Naive thymus-derived CD4-positive, alpha-beta T cell (primary cell): ENCODE data around the gene COMT. TPM values are rescaled to one million over a fixed set of nuclear protein-coding genes. Genes with fewer than 3 reads are reported as not detected.

ENCODE experiments used
- ATAC-seq: fragments of 150-1000 bp; cut with Tn5 transposase; 2 replicates; pipeline ENCODE4 v1.10.0; 2021; ENCODE audit warnings: mild to moderate bottlenecking, moderate library complexity
- CTCF ChIA-PET: fragments of 350-600 bp; sonication (Branson Sonifier 250); formaldehyde crosslinking; loops from one replicate; lab custom pipeline; 2021; ENCODE audit warnings: antibody characterized with exemption; lab: Charles Lee
- POLR2A ChIA-PET: fragments of 350-600 bp; sonication (Branson Sonifier 250); formaldehyde crosslinking; loops from one replicate; lab custom pipeline; 2021; ENCODE audit warnings: antibody characterized with exemption, inconsistent platforms; lab: Charles Lee
- DNase-seq, 9 donors: peaks; one replicate each; pipeline versions ENCODE4 v3.0.0 to v3.0.0-alpha.2; 2020 to 2022; ENCODE audit warnings: mixed read lengths in 1 of 9
- H3K27ac ChIP-seq: one replicate; pipeline ENCODE4 v1.7.0; 2013; ENCODE audit warnings: mild to moderate bottlenecking, low read depth, low read length, moderate library complexity
- H3K27me3 ChIP-seq, 2 donors: one replicate each; pipeline ENCODE4 v1.7.0; 2013; ENCODE audit warnings: low read length in 2 of 2, mild to moderate bottlenecking in 2 of 2, moderate library complexity in 2 of 2; ENCODE audit not compliant: control insufficient read depth in 2 of 2, insufficient read depth in 2 of 2
- H3K36me3 ChIP-seq, 3 experiments: 1 replicate in 2 of 3; 2 replicates in 1 of 3; pipeline ENCODE4 v1.7.0; 2013; ENCODE audit warnings: low read length in 3 of 3, mild to moderate bottlenecking in 3 of 3, moderate library complexity in 1 of 3; ENCODE audit not compliant: insufficient read depth in 3 of 3, control insufficient read depth in 2 of 3
- H3K4me1 ChIP-seq, 2 donors: one replicate each; pipeline ENCODE4 v1.7.0; 2013; ENCODE audit warnings: low read length in 2 of 2, mild to moderate bottlenecking in 2 of 2, moderate library complexity in 1 of 2; ENCODE audit not compliant: control insufficient read depth in 2 of 2, insufficient read depth in 2 of 2
- H3K4me3 ChIP-seq: 2 replicates; pipeline ENCODE4 v1.7.0; 2013; ENCODE audit warnings: mild to moderate bottlenecking, low read length
- H3K9me3 ChIP-seq, 3 experiments: 1 replicate in 2 of 3; 2 replicates in 1 of 3; pipeline ENCODE4 v1.7.0; 2013; ENCODE audit warnings: low read length in 3 of 3; ENCODE audit not compliant: control insufficient read depth in 2 of 3
- H3K27ac Mint-ChIP-seq, 9 donors: one replicate each; pipeline ENCODE4 v1.8.0; 2020 to 2022; ENCODE audit warnings: mixed read lengths in 9 of 9, mild to moderate bottlenecking in 8 of 9, moderate library complexity in 5 of 9, inconsistent platforms in 2 of 9
- H3K27me3 Mint-ChIP-seq, 5 donors: one replicate each; pipeline ENCODE4 v1.8.0; 2021 to 2022; ENCODE audit warnings: mixed read lengths in 5 of 5, mild to moderate bottlenecking in 1 of 5
- H3K36me3 Mint-ChIP-seq, 5 donors: one replicate each; pipeline ENCODE4 v1.8.0; 2020 to 2022; ENCODE audit warnings: mixed read lengths in 5 of 5, mild to moderate bottlenecking in 3 of 5, inconsistent platforms in 1 of 5
- H3K4me1 Mint-ChIP-seq, 7 donors: one replicate each; pipeline ENCODE4 v1.8.0; 2020 to 2022; ENCODE audit warnings: mixed read lengths in 7 of 7, mild to moderate bottlenecking in 3 of 7, inconsistent platforms in 1 of 7
- H3K4me3 Mint-ChIP-seq, 10 donors: one replicate each; pipeline ENCODE4 v1.8.0; 2020 to 2022; ENCODE audit warnings: mild to moderate bottlenecking in 10 of 10, mixed read lengths in 10 of 10, moderate library complexity in 6 of 10, inconsistent platforms in 2 of 10
- H3K9me3 Mint-ChIP-seq, 11 donors: one replicate each; pipeline ENCODE4 v1.8.0; 2020 to 2022; ENCODE audit warnings: mixed read lengths in 11 of 11, mild to moderate bottlenecking in 4 of 11, inconsistent platforms in 1 of 11, moderate library complexity in 1 of 11
- intact Hi-C, 2 donors: fragments of 100-400 bp; cut with micrococcal nuclease; formaldehyde crosslinking; loops; one replicate each; pipeline ENCODE4 v1.15.1; 2023
- polyA plus RNA-seq, 2 donors: library from polyadenylated mRNA; unstranded; fragments of 300-500 nt; fragmentation: Illumina TruSeq; gene quantifications; one replicate each; pipeline ENCODE4 v1.2.3, GENCODE V29; 2021
- total RNA-seq, 6 experiments: library from RNA in 5 of 6; stranded (reverse) in 5 of 6; gene quantifications; 1 replicate in 5 of 6; 2 replicates in 1 of 6; pipeline ENCODE4 v1.2.3 and lab custom pipeline; 2021 to 2026

COMT gene
- total and polyA plus RNA-seq, 7 experiments from 2014 or later, result 30.0 to 105 (median 56.0) TPM

DNA sequence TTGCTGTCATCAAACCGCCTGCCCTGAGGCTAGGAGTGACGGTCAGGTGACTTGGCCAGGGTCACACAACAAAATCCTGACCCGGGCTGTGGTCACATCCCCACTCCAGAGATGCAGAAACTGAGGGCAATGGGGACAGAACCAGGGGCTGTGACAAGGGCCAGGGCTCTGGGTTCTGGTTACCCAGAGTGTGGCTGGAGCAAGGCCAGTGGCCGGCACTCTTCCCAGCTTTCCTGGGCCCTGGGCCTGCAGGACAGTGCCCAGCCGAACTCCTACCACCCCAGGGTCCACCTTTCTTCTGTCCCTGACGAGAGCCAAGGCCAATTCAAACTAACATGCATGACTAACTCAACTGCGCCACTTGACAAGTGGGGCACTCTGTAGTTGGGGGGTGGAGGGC, 39.2 kb downstream of the COMT start:
- intact Hi-C loops, result loop anchor here in 1 of 2 donors (10.0 kb wide), 1 partner anchor 314 kb away; no protein-coding TSS in a partner anchor
- ATAC-seq, result no peak
- H3K4me1 Mint-ChIP-seq, result peaks cover 0 to 3% (median 0%) of the 10 kb centered on the region in 7 donors
- H3K27me3 Mint-ChIP-seq, result peaks cover 0 to 2% (median 0%) of the 10 kb centered on the region in 5 donors
- H3K36me3 Mint-ChIP-seq, result no peaks in the 10 kb centered on the region
- no peak for DNase-seq
- H3K27me3 ChIP-seq, result no peaks in the 10 kb centered on the region
- H3K9me3 ChIP-seq, result no peaks in the 10 kb centered on the region
- H3K4me3 ChIP-seq, result no peak overlapping the region
- CTCF ChIA-PET, result no interaction called here
- no peaks in the 10 kb centered on the region for H3K36me3 ChIP-seq
- no peaks in the 10 kb centered on the region for H3K9me3 Mint-ChIP-seq
- POLR2A ChIA-PET, result no interaction called here
- no peak overlapping the region for H3K4me3 Mint-ChIP-seq
- H3K27ac ChIP-seq, result no peak overlapping the region
- H3K4me1 ChIP-seq, result no peaks in the 10 kb centered on the region
- H3K27ac Mint-ChIP-seq, result no peak overlapping the region

DNA sequence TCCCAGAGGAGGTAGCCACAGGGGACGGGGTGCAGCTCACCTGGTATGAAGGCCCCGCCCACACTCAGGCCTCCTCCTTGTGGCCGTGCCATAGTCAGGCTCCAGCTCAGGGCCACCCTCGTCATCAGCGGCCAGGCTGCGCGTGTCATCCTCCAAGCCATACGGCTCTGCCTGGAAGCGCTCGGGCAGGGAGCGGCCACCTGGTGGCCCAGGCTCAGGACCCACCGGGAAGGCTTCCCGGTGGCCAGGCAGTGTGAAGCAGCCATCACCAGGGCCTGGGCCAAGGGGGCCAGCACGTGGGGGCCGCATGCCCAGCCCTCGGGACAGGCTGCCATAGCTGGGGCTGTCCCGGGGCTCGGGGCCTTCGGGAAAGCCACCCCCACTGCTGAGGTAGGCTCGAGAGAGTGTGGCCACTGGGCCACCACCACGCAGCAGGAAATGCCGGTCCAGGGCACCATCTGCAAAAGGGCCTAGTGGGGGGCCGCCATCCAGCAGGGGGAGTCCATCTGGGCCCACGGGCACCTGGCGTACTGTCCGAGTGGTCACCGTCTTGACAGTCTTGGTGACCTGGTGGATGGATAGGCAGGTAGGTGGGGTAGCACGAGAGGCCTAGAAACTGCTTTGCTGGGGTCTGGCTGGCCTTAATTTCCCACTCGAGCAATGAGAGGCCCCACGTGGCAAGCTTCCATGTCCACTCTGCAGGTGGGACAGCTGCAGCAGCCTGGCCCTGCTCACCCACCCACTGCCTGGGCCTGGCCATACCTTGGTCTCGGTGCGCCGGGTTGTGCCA, 39.8 kb downstream of the COMT start:
- no peak overlapping the region for H3K27ac ChIP-seq

DNA sequence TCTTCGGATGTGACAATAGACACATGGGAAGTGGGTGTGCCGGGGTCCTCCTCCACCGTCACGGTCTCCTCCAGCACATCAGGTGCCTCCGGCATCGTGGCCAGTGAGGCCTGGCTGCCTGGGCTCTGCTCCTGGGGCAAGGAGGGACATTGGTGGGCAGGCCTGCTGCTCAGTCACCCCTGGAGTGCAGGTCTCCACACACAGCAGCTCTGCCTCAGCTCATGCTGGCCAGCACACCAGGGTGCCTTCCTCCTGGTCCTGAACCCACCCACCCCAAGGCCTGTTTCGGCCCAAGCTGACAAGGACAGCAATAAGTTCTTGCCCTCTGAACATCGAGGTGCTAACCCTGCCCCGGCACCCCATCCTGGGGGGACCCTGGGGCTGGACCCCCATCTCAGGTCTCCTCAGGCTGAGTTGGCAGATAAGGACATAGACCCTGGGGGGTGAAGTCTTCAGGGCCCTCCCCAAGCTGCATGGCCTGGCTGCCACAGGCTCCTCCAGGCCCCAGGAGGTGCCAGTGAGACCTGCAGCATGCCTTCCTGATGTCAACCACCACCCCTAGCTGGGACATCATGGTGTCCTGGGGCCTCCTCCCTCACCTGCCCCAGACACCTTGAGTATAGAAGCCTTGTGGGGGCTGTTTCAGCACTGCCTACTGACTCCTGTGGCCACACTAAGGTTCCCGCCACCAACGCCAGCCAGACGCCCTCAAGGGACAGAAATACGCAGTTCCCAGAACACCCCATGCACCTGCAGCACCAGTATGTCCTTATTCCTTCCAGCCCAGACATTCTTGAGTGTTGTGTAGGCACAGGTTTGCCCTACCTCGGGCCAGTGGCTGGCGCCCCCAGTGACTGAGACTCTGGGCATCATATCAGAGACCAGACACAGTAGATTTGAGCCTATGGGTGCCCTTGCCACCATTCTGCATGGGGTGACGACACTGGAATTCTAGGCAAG, 40.7 kb downstream of the COMT start:
- Histone ChIP-seq H3K4me3 (no peak overlapping the region), H3K36me3 (no peaks in the 10 kb centered on the region), H3K27me3 (no peaks in the 10 kb centered on the region), H3K9me3 (no peaks in the 10 kb centered on the region), H3K4me1 (no peaks in the 10 kb centered on the region), H3K27ac (no peak overlapping the region)
- Mint-ChIP-seq H3K27me3 (peaks cover 0 to 5% (median 0%) of the 10 kb centered on the region in 5 donors), H3K27ac (no peak overlapping the region), H3K9me3 (no peaks in the 10 kb centered on the region), H3K36me3 (no peaks in the 10 kb centered on the region), H3K4me3 (no peak overlapping the region), H3K4me1 (peaks cover 0 to 3% (median 0%) of the 10 kb centered on the region in 7 donors)
- ATAC-seq (no peak), DNase-seq (no peak)
- intact Hi-C loops, result loop anchor here in 1 of 2 donors (10.0 kb wide), 1 partner anchor 313 kb away; no protein-coding TSS in a partner anchor
- CTCF ChIA-PET, result no interaction called here
- POLR2A ChIA-PET, result no interaction called here

More for the DNA sequence above, 39.8 kb downstream of the COMT start:
- no peak for DNase-seq
- Histone ChIP-seq H3K27me3 (no peaks in the 10 kb centered on the region), H3K9me3 (no peaks in the 10 kb centered on the region), H3K4me3 (no peak overlapping the region), H3K4me1 (no peaks in the 10 kb centered on the region), H3K36me3 (no peaks in the 10 kb centered on the region)
- POLR2A ChIA-PET, result no interaction called here
- Mint-ChIP-seq H3K4me3 (no peak overlapping the region), H3K27ac (no peak overlapping the region), H3K4me1 (peaks cover 0 to 3% (median 0%) of the 10 kb centered on the region in 7 donors), H3K27me3 (peaks cover 0 to 4% (median 0%) of the 10 kb centered on the region in 5 donors), H3K9me3 (no peaks in the 10 kb centered on the region), H3K36me3 (no peaks in the 10 kb centered on the region)
- no peak for ATAC-seq
- CTCF ChIA-PET, result no interaction called here
- intact Hi-C loops, result loop anchor here in 1 of 2 donors (10.0 kb wide), 1 partner anchor 313 kb away; no protein-coding TSS in a partner anchor

DNA sequence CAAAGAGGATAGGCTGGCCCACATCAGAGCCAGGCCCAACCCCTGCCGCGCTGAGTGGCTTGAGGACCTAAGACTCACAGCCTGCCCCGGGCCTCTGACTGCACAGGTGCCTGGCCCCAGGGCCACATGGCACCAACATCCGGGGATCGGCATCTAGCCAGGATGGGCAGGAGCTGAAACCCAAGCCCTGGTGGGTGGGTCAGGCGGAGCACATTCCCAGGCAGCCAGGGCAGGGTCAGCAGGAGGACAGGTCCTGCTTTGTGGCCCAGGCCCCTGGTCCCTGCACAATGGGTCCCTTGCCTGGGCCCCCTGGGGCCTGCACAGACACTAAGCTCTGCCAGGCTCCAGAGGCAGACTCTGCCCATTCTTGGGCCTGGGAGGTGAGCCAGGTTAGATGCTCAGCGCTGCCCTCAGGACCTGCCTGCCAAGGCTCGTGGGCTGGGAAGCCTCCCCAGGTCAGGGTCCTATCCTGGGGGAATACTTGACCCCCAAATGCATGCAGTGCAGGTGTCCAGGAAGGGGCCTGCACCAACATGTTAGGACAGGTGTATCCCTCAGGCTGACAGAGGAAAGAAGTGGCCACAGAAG, 41.5 kb downstream of the COMT start:
- no peak overlapping the region for H3K27ac ChIP-seq
- ATAC-seq, result no peak
- Mint-ChIP-seq H3K27ac (no peak overlapping the region), H3K4me3 (no peak overlapping the region), H3K4me1 (peaks cover 0 to 3% (median under 1%) of the 10 kb centered on the region in 7 donors), H3K36me3 (no peaks in the 10 kb centered on the region), H3K27me3 (peaks cover 0 to 5% (median 0%) of the 10 kb centered on the region in 5 donors), H3K9me3 (no peaks in the 10 kb centered on the region)
- no peaks in the 10 kb centered on the region for H3K27me3 ChIP-seq
- H3K9me3 ChIP-seq, result no peaks in the 10 kb centered on the region
- POLR2A ChIA-PET, result no interaction called here
- DNase-seq, result no peak
- intact Hi-C loops, result loop anchor here in 1 of 2 donors (10.0 kb wide), 1 partner anchor 312 kb away; no protein-coding TSS in a partner anchor
- H3K4me1 ChIP-seq, result no peaks in the 10 kb centered on the region
- H3K4me3 ChIP-seq, result no peak overlapping the region
- no peaks in the 10 kb centered on the region for H3K36me3 ChIP-seq
- CTCF ChIA-PET, result no interaction called here

DNA sequence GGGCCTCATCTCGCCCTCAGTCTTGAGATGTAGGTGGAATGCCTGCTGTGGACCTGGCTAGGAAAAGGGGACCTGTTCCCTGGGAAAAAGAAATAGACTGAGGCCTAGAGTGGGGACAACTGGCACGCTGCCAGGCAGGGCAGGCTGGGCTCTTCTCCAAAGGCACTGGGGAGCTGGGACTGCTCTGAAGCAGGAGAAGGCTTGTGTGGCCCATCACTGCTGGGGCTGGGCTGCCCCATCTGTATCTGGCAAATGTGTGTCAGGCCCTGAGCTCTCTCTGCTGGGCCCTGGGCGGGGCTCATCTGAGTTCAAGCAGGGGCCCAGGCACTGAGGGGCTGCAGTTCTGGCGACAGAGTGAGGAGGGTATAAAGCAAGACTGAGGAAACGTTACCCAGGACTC, 42.2 kb downstream of the COMT start:
- no peak overlapping the region for H3K4me3 ChIP-seq
- ChIA-PET CTCF (no interaction called here), POLR2A (no interaction called here)
- H3K27me3 ChIP-seq, result no peaks in the 10 kb centered on the region
- peaks cover 0 to 3% (median 2%) of the 10 kb centered on the region in 7 donors for H3K4me1 Mint-ChIP-seq
- DNase-seq (no peak), ATAC-seq (no peak)
- H3K36me3 ChIP-seq, result no peaks in the 10 kb centered on the region
- no peak overlapping the region for H3K27ac Mint-ChIP-seq
- H3K4me1 ChIP-seq, result no peaks in the 10 kb centered on the region
- peak overlapping the region in 1 of 10 donors; percentile 23 for H3K4me3 Mint-ChIP-seq
- H3K27me3 Mint-ChIP-seq, result peaks cover 0 to 7% (median 0%) of the 10 kb centered on the region in 5 donors
- H3K9me3 Mint-ChIP-seq, result no peaks in the 10 kb centered on the region
- H3K36me3 Mint-ChIP-seq, result no peaks in the 10 kb centered on the region
- H3K27ac ChIP-seq, result no peak overlapping the region
- H3K9me3 ChIP-seq, result no peaks in the 10 kb centered on the region
- intact Hi-C loops, result loop anchor here in 1 of 2 donors (10.0 kb wide), 1 partner anchor 311 kb away; no protein-coding TSS in a partner anchor

DNA sequence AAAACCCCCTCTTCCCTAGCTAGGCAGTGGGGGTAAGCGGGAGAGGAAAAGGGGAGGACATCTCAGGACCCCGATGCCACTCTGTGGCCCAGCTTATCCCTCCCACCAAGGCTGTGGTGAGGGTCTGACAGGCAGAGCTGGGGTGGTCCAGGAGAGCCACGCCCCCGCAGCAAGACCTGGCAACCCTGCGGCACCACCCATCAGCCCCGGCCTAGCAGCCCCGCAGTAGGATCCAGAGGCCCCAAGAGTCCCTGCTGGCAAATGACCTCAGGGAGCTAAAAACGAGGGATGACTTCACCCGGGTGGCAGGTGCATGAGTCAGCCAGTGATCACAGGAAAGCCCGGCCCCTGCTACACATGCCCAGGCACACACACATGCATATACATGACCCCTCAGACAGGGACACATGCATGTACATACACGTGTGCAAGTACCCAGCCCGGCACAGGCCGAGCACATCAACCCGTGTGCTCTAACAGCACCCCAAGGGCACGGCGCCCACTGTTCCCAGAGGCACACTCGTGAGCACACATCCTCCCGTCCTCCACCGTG, 42.7 kb downstream of the COMT start:
- intact Hi-C loops, result loop anchor here in 1 of 2 donors (10.0 kb wide), 1 partner anchor 311 kb away; no protein-coding TSS in a partner anchor
- Mint-ChIP-seq H3K4me1 (peaks cover 0 to 3% (median 2%) of the 10 kb centered on the region in 7 donors), H3K4me3 (peak overlapping the region in 2 of 10 donors; percentile 4 to 63), H3K27ac (no peak overlapping the region), H3K27me3 (peaks cover 0 to 7% (median 0%) of the 10 kb centered on the region in 5 donors), H3K9me3 (no peaks in the 10 kb centered on the region), H3K36me3 (no peaks in the 10 kb centered on the region)
- CTCF ChIA-PET, result no interaction called here
- Histone ChIP-seq H3K4me3 (no peak overlapping the region), H3K36me3 (no peaks in the 10 kb centered on the region), H3K27ac (no peak overlapping the region), H3K9me3 (no peaks in the 10 kb centered on the region), H3K27me3 (no peaks in the 10 kb centered on the region), H3K4me1 (no peaks in the 10 kb centered on the region)
- ATAC-seq (no peak), DNase-seq (no peak)
- POLR2A ChIA-PET, result no interaction called here
